Mesenchymal stem cell (in vitro differentiated cells and primary cell): Measurements from ENCODE around the gene NID2.

Experiments
- DNase-seq: peaks from one replicate; pipeline ENCODE4 v3.0.0-alpha.2; 2013
- H2AFZ ChIP-seq: one replicate; pipeline ENCODE4 v1.6.1; 2013; ENCODE audit warnings: low read depth, mild to moderate bottlenecking, control low read depth, inconsistent platforms, low read length, moderate library complexity
- H2AK5ac ChIP-seq: 2 replicates; pipeline ENCODE4 v1.6.1; 2013; ENCODE audit warnings: low read length, moderate library complexity, mild to moderate bottlenecking, inconsistent platforms; ENCODE audit not compliant: severe bottlenecking
- H2BK120ac ChIP-seq: one replicate; pipeline ENCODE4 v1.6.1; 2013; ENCODE audit warnings: low read depth, mild to moderate bottlenecking, inconsistent platforms, low read length, moderate library complexity
- H2BK12ac ChIP-seq, 2 experiments: one replicate each; pipeline ENCODE4 v1.6.1; 2013; ENCODE audit warnings: inconsistent platforms in 2 of 2, low read length in 2 of 2, mild to moderate bottlenecking in 2 of 2, moderate library complexity in 2 of 2, control low read depth in 1 of 2
- H2BK15ac ChIP-seq: one replicate; pipeline ENCODE4 v1.6.1; 2013; ENCODE audit warnings: mild to moderate bottlenecking, low read depth, inconsistent platforms; ENCODE audit not compliant: poor library complexity, severe bottlenecking
- H2BK5ac ChIP-seq: 2 replicates; pipeline ENCODE4 v1.6.1; 2013; ENCODE audit warnings: low read depth, mild to moderate bottlenecking, low read length, control low read depth, inconsistent platforms; ENCODE audit not compliant: poor library complexity, severe bottlenecking
- H3K14ac ChIP-seq, 2 experiments: one replicate each; pipeline ENCODE4 v1.6.1; 2013; ENCODE audit warnings: inconsistent platforms in 2 of 2, low read length in 2 of 2, control low read depth in 1 of 2, mild to moderate bottlenecking in 1 of 2, moderate library complexity in 1 of 2
- H3K18ac ChIP-seq, 2 experiments: one replicate each; pipeline ENCODE4 v1.6.1; 2013; ENCODE audit warnings: inconsistent platforms in 2 of 2, low read length in 2 of 2, control low read depth in 1 of 2, low read depth in 1 of 2, mild to moderate bottlenecking in 1 of 2
- H3K23ac ChIP-seq, 2 experiments: one replicate each; pipeline ENCODE4 v1.6.1; 2013; ENCODE audit warnings: inconsistent platforms in 2 of 2, low read length in 2 of 2, mild to moderate bottlenecking in 2 of 2, moderate library complexity in 2 of 2, control low read depth in 1 of 2
- H3K27ac ChIP-seq: 2 replicates; pipeline ENCODE4 v1.5.1; 2013; ENCODE audit warnings: mild to moderate bottlenecking, moderate library complexity, low read length, control low read depth, inconsistent platforms; ENCODE audit not compliant: poor library complexity, severe bottlenecking
- H3K27me3 ChIP-seq, 2 experiments: 2 replicates each; pipeline versions ENCODE4 v1.6.1 to v1.7.0; 2013; ENCODE audit warnings: low read length in 2 of 2, mild to moderate bottlenecking in 2 of 2, moderate library complexity in 2 of 2, control low read depth in 1 of 2, inconsistent platforms in 1 of 2; ENCODE audit not compliant: control insufficient read depth in 1 of 2, insufficient read depth in 1 of 2
- H3K36me3 ChIP-seq, 2 experiments: 2 replicates each; pipeline versions ENCODE4 v1.6.1 to v1.7.0; 2013; ENCODE audit warnings: low read length in 2 of 2, control low read depth in 1 of 2, inconsistent platforms in 1 of 2, low read depth in 1 of 2, mild to moderate bottlenecking in 1 of 2; ENCODE audit not compliant: insufficient read depth in 2 of 2, control insufficient read depth in 1 of 2
- H3K4ac ChIP-seq, 2 experiments: one replicate each; pipeline ENCODE4 v1.6.1; 2013; ENCODE audit warnings: inconsistent platforms in 2 of 2, low read length in 2 of 2, mild to moderate bottlenecking in 2 of 2, moderate library complexity in 2 of 2, control low read depth in 1 of 2, low read depth in 1 of 2
- H3K4me1 ChIP-seq: 2 replicates; pipeline ENCODE4 v1.6.1; 2013; ENCODE audit warnings: low read depth, low read length, control low read depth; ENCODE audit not compliant: control insufficient read depth, insufficient read depth
- H3K4me2 ChIP-seq: 2 replicates; pipeline ENCODE4 v1.6.1; 2013; ENCODE audit warnings: low read length, mild to moderate bottlenecking, inconsistent platforms; ENCODE audit not compliant: poor library complexity, severe bottlenecking
- H3K4me3 ChIP-seq, 2 experiments: 2 replicates each; pipeline versions ENCODE4 v1.5.1 to v1.7.0; 2013; ENCODE audit warnings: low read length in 2 of 2, mild to moderate bottlenecking in 2 of 2, control low read depth in 1 of 2, low read depth in 1 of 2; ENCODE audit not compliant: insufficient read depth in 1 of 2
- H3K79me1 ChIP-seq: replicated peaks from 2 replicates; pipeline ENCODE4 v1.6.1; 2013; ENCODE audit warnings: mild to moderate bottlenecking, control low read depth, low read length, inconsistent platforms; ENCODE audit not compliant: poor library complexity, severe bottlenecking
- H3K9ac ChIP-seq: 2 replicates; pipeline ENCODE4 v1.7.0; 2013; ENCODE audit warnings: mild to moderate bottlenecking, low read length, moderate library complexity
- H3K9me3 ChIP-seq: 2 replicates; pipeline ENCODE4 v1.7.0; 2013; ENCODE audit warnings: mild to moderate bottlenecking, low read length; ENCODE audit not compliant: control insufficient read depth
- H4K8ac ChIP-seq: one replicate; pipeline ENCODE4 v1.6.1; 2013; ENCODE audit warnings: inconsistent platforms, mild to moderate bottlenecking, low read length, moderate library complexity
- H4K91ac ChIP-seq: one replicate; pipeline ENCODE4 v1.6.1; 2013; ENCODE audit warnings: mild to moderate bottlenecking, low read length, inconsistent platforms
- WGBS: methylation state at CpG from one replicate; pipeline ENCODE4 v1.1.7; 2013; ENCODE audit warnings: mixed read lengths; 5-methylcytosine and 5-hydroxymethylcytosine counted together

Gene NID2

DNA sequence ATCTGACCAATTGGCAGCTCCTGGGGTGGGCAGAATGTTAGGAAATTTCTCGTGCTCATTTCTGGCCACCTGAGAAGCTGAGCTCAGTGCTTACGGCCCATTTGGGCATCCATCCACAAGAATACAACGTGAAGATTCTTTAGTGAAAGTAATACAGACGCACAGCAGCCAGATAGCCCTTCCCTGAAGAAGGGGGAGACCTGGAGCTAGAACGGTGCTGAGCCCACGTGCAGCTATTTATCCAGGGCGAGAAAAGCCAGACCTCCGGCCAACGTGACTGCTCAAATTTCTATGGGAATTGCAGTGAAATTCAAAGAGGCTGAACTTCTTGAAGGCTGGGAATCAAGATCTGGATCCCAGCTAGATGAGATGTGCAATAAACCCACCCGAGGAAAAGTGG is 20.7 kb downstream of the NID2 start:
- Histone ChIP-seq H4K8ac (no peak overlapping the region), H3K4me2 (no peak overlapping the region), H2BK12ac (no peak overlapping the region), H4K91ac (no peak overlapping the region), H3K27me3 (peaks cover 0 to 43% of the 10 kb centered on the region in 2 experiments), H3K9ac (peak overlapping the region; percentile 53), H2AFZ (no peak overlapping the region), H3K9me3 (no peaks in the 10 kb centered on the region), H3K23ac (no peak overlapping the region), H2AK5ac (no peak overlapping the region), H2BK15ac (no peak overlapping the region), H3K27ac (no peak overlapping the region), H3K14ac (no peak overlapping the region), H3K4me3 (no peak overlapping the region), H3K36me3 (peaks cover 0 to 3% of the 10 kb centered on the region in 2 experiments), H3K79me1 (no peaks in the 10 kb centered on the region), H2BK5ac (no peak overlapping the region), H3K4me1 (peaks cover 10% of the 10 kb centered on the region), H3K4ac (no peak overlapping the region), H3K18ac (no peak overlapping the region), H2BK120ac (no peak overlapping the region)
- no peak for DNase-seq
- 90% methylated on average over 10 of the region's 10 CpGs for WGBS

DNA sequence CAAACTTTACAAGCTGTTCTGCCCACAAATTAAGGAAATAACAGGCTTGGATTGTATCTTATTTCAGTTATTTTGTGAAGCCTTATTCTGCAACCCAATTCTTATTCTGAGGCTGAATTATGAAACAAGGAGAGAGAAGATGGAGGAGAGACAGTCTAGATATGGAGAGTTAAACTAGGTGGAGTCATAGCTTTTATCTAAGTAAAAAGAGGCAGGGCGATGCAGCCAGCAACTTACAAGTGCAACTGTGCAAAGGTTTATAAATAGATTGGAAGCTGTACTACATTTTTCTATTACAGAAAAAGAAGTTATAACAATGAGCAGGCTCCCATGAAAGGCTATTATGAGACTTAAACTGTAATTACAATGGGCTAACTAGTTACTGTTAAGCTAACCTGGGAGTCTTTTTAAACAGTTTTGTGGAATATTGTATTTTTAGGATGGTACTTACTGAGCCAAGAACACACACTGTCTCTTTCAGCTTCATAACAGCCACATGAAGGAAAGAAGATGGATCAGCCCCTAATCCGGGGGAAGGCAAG is 22.4 kb downstream of the NID2 start:
- Histone ChIP-seq H3K23ac (no peak overlapping the region), H3K4me2 (no peak overlapping the region), H2BK12ac (no peak overlapping the region), H3K27me3 (peaks cover 0 to 42% of the 10 kb centered on the region in 2 experiments), H2BK15ac (no peak overlapping the region), H3K4me1 (peaks cover 10% of the 10 kb centered on the region), H3K27ac (no peak overlapping the region), H3K9ac (no peak overlapping the region), H2AFZ (peak overlapping the region; percentile 42), H2BK5ac (no peak overlapping the region), H4K91ac (no peak overlapping the region), H3K4ac (no peak overlapping the region), H3K18ac (no peak overlapping the region), H3K9me3 (no peaks in the 10 kb centered on the region), H3K14ac (no peak overlapping the region), H3K79me1 (no peaks in the 10 kb centered on the region), H4K8ac (no peak overlapping the region), H3K4me3 (no peak overlapping the region), H3K36me3 (peaks cover 3 to 11% of the 10 kb centered on the region in 2 experiments), H2AK5ac (no peak overlapping the region), H2BK120ac (no peak overlapping the region)
- DNase-seq, result no peak
- WGBS, result 100% methylated on average over 1 of the region's 2 CpGs

DNA sequence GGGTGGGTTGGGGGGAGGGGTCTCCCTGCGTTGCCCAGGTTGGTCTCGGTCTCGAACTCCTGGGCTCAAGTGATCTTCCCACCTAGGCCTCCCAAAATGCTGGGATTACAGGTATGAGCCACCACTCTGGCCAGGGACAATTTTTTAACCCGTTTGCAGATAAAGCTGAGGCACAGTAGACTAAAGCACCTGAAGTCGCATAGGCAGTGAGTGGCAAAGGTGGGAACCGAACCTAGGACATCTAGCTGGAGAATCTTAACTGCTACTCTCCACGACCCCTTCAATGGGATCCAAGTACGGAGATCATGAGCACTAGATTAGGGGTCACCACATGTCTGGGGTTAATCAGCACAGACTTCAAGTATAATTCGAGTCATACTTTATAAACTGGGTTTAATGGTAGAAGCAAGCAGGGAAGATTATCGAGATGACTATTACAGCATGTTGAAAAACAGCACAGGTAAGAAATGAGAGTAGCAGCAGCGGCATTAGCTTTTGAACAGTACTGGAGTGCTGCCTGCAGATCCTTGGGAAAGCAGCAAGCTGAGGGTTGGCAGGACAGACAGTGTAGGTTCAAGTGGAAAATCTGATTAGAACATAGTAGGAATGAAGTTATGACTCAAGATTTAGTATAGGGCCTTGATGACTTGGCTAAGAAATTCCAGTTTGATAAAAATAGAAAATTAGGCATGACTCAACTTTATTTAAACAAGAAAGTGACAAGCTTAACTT is 23.9 kb downstream of the NID2 start:
- Histone ChIP-seq H3K4me1 (peaks cover 10% of the 10 kb centered on the region), H3K36me3 (peaks cover 3 to 26% of the 10 kb centered on the region in 2 experiments), H4K8ac (peak overlapping the region; percentile 31), H3K18ac (no peak overlapping the region), H2BK5ac (no peak overlapping the region), H4K91ac (no peak overlapping the region), H3K27ac (no peak overlapping the region), H3K14ac (no peak overlapping the region), H2AK5ac (no peak overlapping the region), H2AFZ (no peak overlapping the region), H3K79me1 (no peaks in the 10 kb centered on the region), H3K4me2 (no peak overlapping the region), H2BK15ac (peak overlapping the region; percentile 44), H3K9ac (peak overlapping the region; percentile 69), H3K23ac (no peak overlapping the region), H3K9me3 (no peaks in the 10 kb centered on the region), H2BK120ac (no peak overlapping the region), H3K4ac (peak overlapping the region in 1 of 2 experiments; percentile 24), H2BK12ac (peak overlapping the region in 1 of 2 experiments; percentile 81), H3K4me3 (peak overlapping the region in 1 of 2 experiments; percentile 12), H3K27me3 (peaks cover 0 to 28% of the 10 kb centered on the region in 2 experiments)
- WGBS, result 88% methylated on average over 11 of the region's 11 CpGs
- DNase-seq, result peak; percentile 90

DNA sequence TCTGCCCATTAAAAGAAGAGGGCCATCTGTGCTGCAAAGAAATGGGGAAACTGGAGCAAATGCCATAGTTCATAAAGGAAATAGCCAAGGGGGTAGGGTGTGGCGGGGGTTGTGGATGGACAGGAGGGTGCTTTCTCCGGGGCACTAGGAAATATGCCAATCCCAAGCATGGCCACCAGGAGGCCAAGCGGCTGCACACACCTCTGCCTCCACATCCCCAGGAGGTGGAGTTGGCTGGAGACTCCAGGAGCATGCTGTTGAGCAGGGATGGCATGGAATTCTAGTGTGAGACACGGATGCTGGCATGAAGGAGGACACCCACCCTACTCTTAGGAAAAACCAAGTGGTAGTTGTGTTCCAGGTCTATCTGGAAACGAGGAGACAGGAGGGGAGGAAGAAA is 25.2 kb downstream of the NID2 start:
- Histone ChIP-seq H3K27me3 (peaks cover 0 to 25% of the 10 kb centered on the region in 2 experiments), H3K27ac (no peak overlapping the region), H2BK12ac (no peak overlapping the region), H2BK15ac (peak overlapping the region; percentile 9), H2AFZ (no peak overlapping the region), H3K36me3 (peaks cover 3 to 36% of the 10 kb centered on the region in 2 experiments), H3K4me2 (no peak overlapping the region), H4K8ac (no peak overlapping the region), H2BK5ac (no peak overlapping the region), H3K14ac (no peak overlapping the region), H3K18ac (no peak overlapping the region), H3K4me3 (no peak overlapping the region), H3K79me1 (no peaks in the 10 kb centered on the region), H2BK120ac (no peak overlapping the region), H3K4me1 (peaks cover 3% of the 10 kb centered on the region), H3K4ac (no peak overlapping the region), H3K9me3 (no peaks in the 10 kb centered on the region), H4K91ac (no peak overlapping the region), H3K9ac (no peak overlapping the region), H2AK5ac (no peak overlapping the region), H3K23ac (no peak overlapping the region)
- WGBS, result 62% methylated on average over 1 of the region's 5 CpGs
- DNase-seq, result peak; percentile 57
